ENCODE data around the gene REPS2. TPM values are rescaled to one million over a fixed set of nuclear protein-coding genes. Genes with fewer than 3 reads are reported as not detected.
A peak's percentile ranks its signal among the peaks of the same experiment; 100 is the strongest.
"Not testable (repeated sequence)": the region's sequence is repeated elsewhere in the genome, so short reads cannot be mapped to it uniquely, and the experiment has no call there.

REPS2 gene
- total RNA-seq, result 2.4 and 5.2 TPM in 2 replicates

- DNase-seq (ENCODE audit: low read depth in 2 of 2), result peak; percentile 57 to 81
Observed at GRCh38 chrX:16946361-16946964, at the start of gene REPS2. Gene REPS2, plus strand, starts transcription at chrX:16946658. Its CDS starts 204 bp downstream, at chrX:16946862.

GRCh38 chrX:16897445-16897844 is 49.0 kb upstream of the REPS2 start:
- DNase-seq (ENCODE audit: low read depth in 2 of 2), result no peak

- no peak for DNase-seq (ENCODE audit: low read depth in 2 of 2)
Observed at GRCh38 chrX:16903274-16904022, 43.0 kb upstream of the REPS2 start.

GRCh38 chrX:16910376-16910775 is 36.1 kb upstream of the REPS2 start:
- DNase-seq (ENCODE audit: low read depth in 2 of 2), result no peak

GRCh38 chrX:16914058-16914457 is 32.4 kb upstream of the REPS2 start:
- no peak for DNase-seq (ENCODE audit: low read depth in 2 of 2)

GRCh38 chrX:16916561-16916960 is 29.9 kb upstream of the REPS2 start:
- no peak for DNase-seq (ENCODE audit: low read depth in 2 of 2)

GRCh38 chrX:16917120-16917519 is 29.3 kb upstream of the REPS2 start:
- DNase-seq (ENCODE audit: low read depth in 2 of 2), result no peak

GRCh38 chrX:16918979-16919378 is 27.5 kb upstream of the REPS2 start:
- DNase-seq (ENCODE audit: low read depth in 2 of 2), result no peak

GRCh38 chrX:16920075-16920474 is 26.4 kb upstream of the REPS2 start:
- peak in 1 of 2 donors; percentile 95 for DNase-seq (ENCODE audit: low read depth in 2 of 2)

- no peak for DNase-seq (ENCODE audit: low read depth in 2 of 2)
Observed at GRCh38 chrX:16923157-16923556, 23.3 kb upstream of the REPS2 start.

- no peak for DNase-seq (ENCODE audit: low read depth in 2 of 2)
Observed at GRCh38 chrX:16924631-16925480, 21.6 kb upstream of the REPS2 start.

- no peak for DNase-seq (ENCODE audit: low read depth in 2 of 2)
Observed at GRCh38 chrX:16930392-16930791, 16.1 kb upstream of the REPS2 start.

GRCh38 chrX:16931371-16931770 is 15.1 kb upstream of the REPS2 start:
- no peak for DNase-seq (ENCODE audit: low read depth in 2 of 2)

- DNase-seq (ENCODE audit: low read depth in 2 of 2), result no peak
Observed at GRCh38 chrX:16931855-16932575, 14.4 kb upstream of the REPS2 start.

GRCh38 chrX:16934185-16934584 is 12.3 kb upstream of the REPS2 start:
- DNase-seq (ENCODE audit: low read depth in 2 of 2), result no peak

- no peak for DNase-seq (ENCODE audit: low read depth in 2 of 2)
Observed at GRCh38 chrX:16946971-16947562, 609 bp downstream of the REPS2 start.

- DNase-seq (ENCODE audit: low read depth in 2 of 2), result no peak
Observed at GRCh38 chrX:16950423-16950822, 4.0 kb downstream of the REPS2 start.

- peak; percentile 22 for DNase-seq (ENCODE audit: low read depth in 2 of 2)
Observed at GRCh38 chrX:16953606-16954211, 7.3 kb downstream of the REPS2 start.

GRCh38 chrX:16957751-16958150 is 11.3 kb downstream of the REPS2 start:
- no peak for DNase-seq (ENCODE audit: low read depth in 2 of 2)

- DNase-seq (ENCODE audit: low read depth in 2 of 2), result no peak
Observed at GRCh38 chrX:16958356-16958755, 11.9 kb downstream of the REPS2 start.

- not testable (repeated sequence) for DNase-seq (ENCODE audit: low read depth in 2 of 2)
Observed at GRCh38 chrX:16962661-16963060, 16.2 kb downstream of the REPS2 start.
